HCT116 (cell line): Measurements from ENCODE around the gene SLC12A3.

Experiments used
- ATF3 ChIP-seq: IDR thresholded peaks from 2 replicates; pipeline ENCODE4 v1.6.1; 2012
- CEBPB ChIP-seq: IDR thresholded peaks from 2 replicates; pipeline ENCODE4 v1.6.1; 2012; ENCODE audit warnings: low read depth
- CTCF ChIP-seq, 3 experiments: fragments of 200-600 bp in 1 of 3; sonication (generic) in 1 of 3; IDR thresholded peaks in 2 of 3; conservative IDR thresholded peaks in 1 of 3; 2 replicates each; pipeline ENCODE4 v1.5.1; 2012 to 2017; ENCODE audit warnings: low read depth in 2 of 3, low read length in 2 of 3, antibody characterized with exemption in 1 of 3, borderline replicate concordance in 1 of 3, control low read depth in 1 of 3, mild to moderate bottlenecking in 1 of 3, mixed read lengths in 1 of 3, mixed run types in 1 of 3, moderate library complexity in 1 of 3; ENCODE audit not compliant: insufficient read depth in 1 of 3
- EZH2 ChIP-seq: fragments of 200-600 bp; sonication (generic); IDR thresholded peaks from 2 replicates; pipeline ENCODE4 v1.6.1; 2017; ENCODE audit warnings: antibody characterized with exemption, mixed run types
- MAX ChIP-seq: IDR thresholded peaks from 2 replicates; pipeline ENCODE4 v1.6.1; 2012
- POLR2A ChIP-seq: IDR thresholded peaks from 2 replicates; pipeline ENCODE4 v1.7.0; 2011; ENCODE audit warnings: borderline replicate concordance; ENCODE audit not compliant: insufficient read depth, insufficient read length; ENCODE audit errors: extremely low read depth
- POLR2AphosphoS5 ChIP-seq: IDR thresholded peaks from 2 replicates; pipeline ENCODE4 v1.6.1; 2011; ENCODE audit warnings: mild to moderate bottlenecking, low read depth, low read length, moderate library complexity
- RAD21 ChIP-seq: IDR thresholded peaks from 2 replicates; pipeline ENCODE4 v1.6.1; 2012; ENCODE audit warnings: low read depth, mild to moderate bottlenecking

- no peak for TF ChIP-seq CTCF (IDR thresholded peaks at IDR 0.05 in 2 of 3, conservative IDR thresholded peaks at IDR 0.05 in 1 of 3; ENCODE audit: borderline replicate concordance in 1 of 3, insufficient read depth in 1 of 3, low read depth in 2 of 3, low read length in 2 of 3)
- TF ChIP-seq EZH2: no peak
- TF ChIP-seq MAX: no peak
- TF ChIP-seq ATF3: no peak
- TF ChIP-seq POLR2AphosphoS5: no peak
- no peak for TF ChIP-seq POLR2A
- TF ChIP-seq CEBPB: no peak
- TF ChIP-seq RAD21: no peak
Observed at GRCh38 chr16:56950455-56950854, 85.4 kb downstream of the SLC12A3 start.
